Bronchial epithelial cell (primary cell): ENCODE data around the gene CELF1. TPM values are rescaled to one million over a fixed set of nuclear protein-coding genes. Genes with fewer than 3 reads are reported as not detected.

Source experiments
- DNase-seq: peaks from one replicate; pipeline ENCODE4 v3.0.0-alpha.2; 2010; ENCODE audit warnings: low read depth
- FAIRE-seq: peaks from 2 replicates; lab custom pipeline; 2011; peaks lifted over from hg19 to GRCh38; lab: Jason Lieb, UNC
- H3K27me3 ChIP-seq: 2 replicates; pipeline ENCODE4 v1.5.1; 2011; ENCODE audit warnings: low read length; ENCODE audit not compliant: control insufficient read depth, insufficient read depth
- H3K36me3 ChIP-seq: 2 replicates; pipeline ENCODE4 v1.5.1; 2011; ENCODE audit warnings: low read length; ENCODE audit not compliant: control insufficient read depth, insufficient read depth
- H3K4me3 ChIP-seq: 2 replicates; pipeline ENCODE4 v1.5.1; 2011; ENCODE audit warnings: mild to moderate bottlenecking, low read depth, low read length, control low read depth
- CTCF ChIP-seq: IDR thresholded peaks from 2 replicates; pipeline ENCODE4 v1.5.1; 2011; ENCODE audit warnings: mild to moderate bottlenecking, moderate library complexity, low read length, control low read depth, inconsistent platforms; ENCODE audit not compliant: insufficient read depth, severe bottlenecking
- total RNA-seq: library from RNA; depleted of rRNA; stranded (reverse); fragments of >200 nt; gene quantifications from 2 replicates; pipeline ENCODE4 v1.2.1, GENCODE V29; 2014

CELF1 gene
- total RNA-seq, 1 donor from 2014 or later, result 63.4 TPM

GRCh38 chr11:47448566-47449427 is 104.1 kb downstream of the CELF1 start, which contains the start of gene RAPSN:
Gene RAPSN, minus strand, starts transcription at chr11:47449136. Its CDS starts 172 bp downstream, at chr11:47448964.
- no peaks in the 10 kb centered on the region for H3K27me3 ChIP-seq
- FAIRE-seq, result no peak
- no peak for TF ChIP-seq CTCF
- DNase-seq, result no peak
- no peak within 1 kb of the TSS for H3K4me3 ChIP-seq
- peaks cover 1% of the 10 kb centered on the region for H3K36me3 ChIP-seq

- Histone ChIP-seq H3K36me3 (no peaks in the 10 kb centered on the region), H3K4me3 (no peak overlapping the region), H3K27me3 (no peaks in the 10 kb centered on the region)
- DNase-seq (no peak), FAIRE-seq (no peak)
- TF ChIP-seq CTCF, result no peak
Observed at GRCh38 chr11:47447906-47448305, 105.0 kb downstream of the CELF1 start.

GRCh38 chr11:47446833-47447232 is 106.1 kb downstream of the CELF1 start:
- Histone ChIP-seq H3K36me3 (no peaks in the 10 kb centered on the region), H3K4me3 (no peak overlapping the region), H3K27me3 (no peaks in the 10 kb centered on the region)
- no peak for TF ChIP-seq CTCF
- FAIRE-seq (no peak), DNase-seq (no peak)

- no peak for TF ChIP-seq CTCF
- FAIRE-seq, result no peak
- Histone ChIP-seq H3K36me3 (no peaks in the 10 kb centered on the region), H3K27me3 (no peaks in the 10 kb centered on the region), H3K4me3 (no peak overlapping the region)
- DNase-seq, result no peak
Observed at GRCh38 chr11:47445840-47446239, 107.1 kb downstream of the CELF1 start.

GRCh38 chr11:47443817-47444216 is 109.1 kb downstream of the CELF1 start:
- no peak for FAIRE-seq

More at GRCh38 chr11:47443817-47444216, 109.1 kb downstream of the CELF1 start:
- no peak for DNase-seq
- Histone ChIP-seq H3K36me3 (no peaks in the 10 kb centered on the region), H3K27me3 (no peaks in the 10 kb centered on the region), H3K4me3 (no peak overlapping the region)
- TF ChIP-seq CTCF, result no peak
